ENCODE measurements around the gene RAP1GAP.

Gene RAP1GAP

DNA sequence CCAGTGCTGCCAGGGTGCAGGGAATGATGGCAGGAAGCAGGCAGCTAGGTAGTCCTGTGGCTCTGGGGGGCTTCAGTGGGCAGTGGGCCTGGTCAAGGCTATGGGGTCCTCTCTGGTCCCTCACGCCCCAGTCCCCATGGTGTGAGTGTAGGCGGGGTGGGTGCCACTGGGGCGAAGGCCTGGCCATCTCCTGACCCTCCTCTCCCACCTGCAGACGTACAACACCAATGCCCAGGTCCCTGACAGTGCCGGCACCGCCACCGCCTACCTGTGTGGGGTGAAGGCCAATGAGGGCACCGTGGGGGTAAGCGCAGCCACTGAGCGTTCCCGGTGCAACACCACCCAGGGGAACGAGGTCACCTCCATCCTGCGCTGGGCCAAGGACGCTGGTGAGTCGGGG lies 106.3 kb downstream of the RAP1GAP start:
- FAIRE-seq (no peak), DNase-seq (ENCODE audit: extremely low spot score, insufficient read length, low read depth) (no peak)

DNA sequence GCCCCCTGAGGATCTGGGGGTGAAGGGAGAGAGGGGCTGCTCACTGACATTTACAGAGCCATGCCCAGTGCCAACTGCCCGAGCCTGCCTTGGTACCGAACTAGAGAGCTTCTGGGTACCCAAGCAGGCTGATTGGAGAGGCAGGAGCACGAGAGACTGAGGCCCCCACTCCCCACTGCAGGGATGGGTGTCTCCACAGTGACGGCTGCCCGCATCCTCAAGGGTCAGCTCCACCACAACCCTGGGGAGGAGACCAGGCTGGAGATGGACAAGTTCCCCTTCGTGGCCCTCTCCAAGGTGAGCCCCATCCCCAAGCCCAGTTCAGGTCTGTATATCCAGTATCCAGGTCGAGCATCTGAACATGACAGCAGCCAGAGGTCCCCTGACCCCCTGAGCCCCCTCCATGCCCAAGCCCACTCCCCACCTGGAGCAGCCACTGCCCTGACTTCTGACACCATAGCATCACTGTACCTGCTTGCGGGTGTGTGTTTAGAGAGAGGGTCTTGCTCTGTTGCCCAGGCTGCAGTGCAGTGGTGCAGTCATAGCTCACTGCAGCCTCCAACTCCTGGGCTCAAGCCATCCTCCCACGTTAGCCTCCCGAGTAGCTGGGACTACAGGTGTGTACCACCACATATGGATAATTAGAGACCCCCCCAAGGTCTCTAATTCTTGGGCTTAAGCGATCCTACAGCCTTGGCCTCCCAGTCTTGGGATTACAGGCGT lies 108.1 kb downstream of the RAP1GAP start:
- FAIRE-seq (no peak), DNase-seq (ENCODE audit: extremely low spot score, insufficient read length, low read depth) (no peak)

DNA sequence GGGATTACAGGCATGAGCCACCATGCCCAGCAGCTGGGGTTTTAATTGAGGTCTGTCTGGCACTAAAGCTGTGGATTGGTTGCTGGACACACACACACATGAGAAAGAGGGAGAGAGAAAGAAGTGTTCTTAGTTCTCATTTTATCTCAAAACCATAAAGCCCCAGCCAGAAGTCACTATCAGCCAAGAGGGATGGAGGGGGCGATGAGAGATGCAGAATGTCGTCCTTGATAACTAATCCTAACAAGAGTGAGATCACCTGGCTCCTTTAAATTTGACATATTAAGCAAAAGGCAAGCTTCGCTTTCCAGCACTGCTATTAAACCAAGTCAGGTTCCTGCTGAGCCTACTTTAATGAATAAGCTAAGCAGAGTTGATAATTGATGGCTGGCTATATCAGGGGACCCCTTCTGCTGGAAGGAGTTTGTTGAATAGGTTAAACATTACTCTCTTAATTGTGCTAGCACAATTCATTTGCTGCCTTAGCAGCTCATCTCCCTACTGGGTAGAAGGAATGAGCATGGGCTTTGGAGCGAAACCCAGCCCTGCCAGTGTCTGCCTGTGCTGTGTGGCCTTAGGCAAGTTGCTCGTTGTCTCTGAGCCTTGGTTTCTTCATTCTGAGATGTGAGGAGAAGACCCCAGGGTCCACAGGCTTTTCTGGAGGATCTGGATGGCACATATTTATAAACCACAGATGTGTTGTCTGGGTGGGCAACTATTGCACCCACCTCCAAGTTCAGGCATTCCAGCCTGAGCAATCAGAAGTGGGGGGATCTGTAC lies 109.2 kb downstream of the RAP1GAP start:
- no peak for FAIRE-seq
- DNase-seq (ENCODE audit: extremely low spot score, insufficient read length, low read depth): no peak

DNA sequence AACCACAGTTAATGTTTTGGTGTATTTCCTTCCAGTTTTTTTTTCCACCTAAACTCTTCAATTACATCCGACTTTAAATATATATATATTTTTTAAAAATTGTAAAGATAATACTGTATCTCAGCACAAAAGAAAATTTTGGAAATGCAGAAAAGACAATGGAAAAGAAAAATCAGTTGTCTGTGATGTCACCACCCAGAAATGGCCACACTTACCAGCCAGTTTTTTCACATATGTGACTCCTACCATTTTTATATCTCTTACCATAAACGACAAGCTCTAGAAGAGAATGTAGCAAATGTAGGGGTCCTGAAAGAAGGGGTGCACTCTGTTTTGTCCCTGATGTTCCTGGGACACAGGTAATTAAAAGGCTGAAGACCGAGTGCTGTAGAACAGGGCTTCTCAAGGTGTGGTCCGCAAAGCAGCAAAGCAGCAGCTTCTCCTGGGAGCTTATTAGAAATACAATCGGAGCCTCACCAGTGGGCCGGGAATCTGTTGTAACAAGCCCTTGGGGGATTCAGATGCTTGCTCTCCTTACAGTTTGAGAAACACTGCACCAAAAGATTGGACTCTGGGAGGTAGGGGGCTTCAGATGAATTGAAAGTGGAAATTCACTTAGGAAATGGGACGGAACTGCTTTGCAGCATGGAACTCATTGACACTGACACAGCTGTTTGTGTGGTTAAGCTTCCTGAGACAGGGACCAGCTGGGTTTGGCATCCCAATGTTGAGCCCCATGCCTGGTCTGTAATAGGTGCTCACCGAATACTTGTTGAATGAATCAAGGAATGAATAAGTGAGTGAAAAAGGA lies 115.8 kb downstream of the RAP1GAP start:
- FAIRE-seq (no peak), DNase-seq (ENCODE audit: extremely low spot score, insufficient read length, low read depth) (no peak)

DNA sequence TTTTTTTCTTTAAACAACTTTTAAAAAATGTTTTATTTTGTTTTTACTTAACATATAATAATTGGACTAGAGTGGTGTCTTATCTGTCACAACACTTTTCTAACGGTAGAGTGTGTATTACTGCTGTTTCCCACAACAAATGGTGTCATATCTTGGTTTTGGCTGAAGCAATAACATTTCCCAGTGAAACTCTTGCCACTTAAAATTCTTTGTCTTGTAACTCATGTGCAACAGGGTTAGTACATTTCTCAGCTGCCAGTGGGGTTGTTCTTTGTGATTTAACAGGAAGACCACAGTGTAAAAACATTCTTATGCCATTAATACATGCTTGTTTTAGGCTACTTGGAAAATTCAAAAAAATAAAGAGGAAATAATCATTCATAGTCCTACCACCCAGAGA lies 116.4 kb downstream of the RAP1GAP start:
- FAIRE-seq: no peak

DNA sequence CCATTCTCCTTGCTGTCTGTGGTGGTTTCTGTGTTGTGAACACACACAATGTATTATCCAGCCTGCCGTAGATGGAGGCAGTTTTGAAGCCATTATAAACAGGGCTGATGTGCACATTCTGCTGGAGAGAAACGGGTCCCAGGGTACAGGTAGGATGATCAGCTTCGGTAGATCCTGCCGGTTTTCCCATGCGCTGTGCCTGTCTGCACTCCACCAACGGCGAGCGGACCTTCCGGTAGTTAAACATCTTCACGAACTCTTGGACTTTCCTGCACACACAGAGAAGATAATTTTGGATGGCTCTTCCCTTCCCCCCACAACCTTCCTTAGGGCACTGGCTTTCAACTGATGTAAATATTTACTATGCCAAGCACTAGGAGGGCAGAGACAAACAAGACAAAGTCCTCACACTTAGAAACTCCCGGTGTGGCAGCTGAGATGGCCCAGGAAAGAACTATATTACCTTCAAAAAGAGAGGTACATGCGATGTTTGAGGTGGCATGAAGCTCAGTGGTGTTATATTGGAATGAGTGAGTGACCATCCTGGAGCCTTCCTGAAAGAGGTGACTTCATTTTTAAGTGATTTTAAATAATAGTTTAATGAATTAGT lies 118.2 kb downstream of the RAP1GAP start:
- DNase-seq (ENCODE audit: extremely low spot score, insufficient read length, low read depth): no peak
- no peak for FAIRE-seq

More for the DNA sequence above, 116.4 kb downstream of the RAP1GAP start:
- DNase-seq (ENCODE audit: extremely low spot score, insufficient read length, low read depth): no peak

DNA sequence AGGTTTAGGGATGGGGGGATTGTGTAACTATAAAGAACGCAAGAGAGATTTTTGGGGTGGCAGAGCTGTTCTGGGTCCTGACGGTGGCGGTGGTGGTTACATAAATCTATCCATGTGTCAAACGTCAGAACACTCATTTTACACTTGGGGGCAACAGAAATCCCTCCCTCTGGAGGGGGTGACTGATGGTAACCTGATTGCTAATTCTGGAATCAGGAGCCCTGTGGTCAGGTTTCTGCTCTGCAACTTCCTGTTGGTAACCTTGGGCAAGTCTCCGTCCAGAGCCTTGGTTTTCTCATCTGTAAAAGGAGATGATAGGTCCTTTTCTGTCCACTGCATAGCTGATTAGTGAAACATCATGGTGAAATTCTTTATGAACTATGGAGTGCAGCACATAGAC lies 119.1 kb downstream of the RAP1GAP start:
- DNase-seq (ENCODE audit: extremely low spot score, insufficient read length, low read depth): no peak
- no peak for FAIRE-seq

DNA sequence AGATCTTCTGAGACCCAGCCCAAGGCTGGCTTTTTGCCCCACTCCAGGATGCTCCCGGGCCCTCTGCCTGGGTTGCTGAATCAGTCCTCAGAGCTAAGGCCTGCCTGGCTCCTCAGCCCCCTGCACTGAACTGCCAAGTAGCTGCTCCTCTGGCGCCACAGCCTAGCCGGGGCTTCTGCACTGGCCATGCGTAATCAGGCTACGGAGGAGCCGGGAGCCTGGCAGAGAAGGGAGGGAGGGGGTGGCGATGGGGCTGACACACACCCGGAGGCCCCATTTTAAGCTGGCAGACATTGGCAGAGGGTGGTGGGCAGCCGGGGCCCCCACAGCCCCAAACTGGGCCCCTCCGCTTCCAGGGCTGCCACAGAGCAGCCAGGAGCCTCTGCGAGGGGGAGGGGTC lies 121.3 kb downstream of the RAP1GAP start:
- DNase-seq (ENCODE audit: extremely low spot score, insufficient read length, low read depth): no peak
- FAIRE-seq: no peak

All from GM18507 (cell line).